Activated CD4-positive, CD25-positive, alpha-beta regulatory T cell treated with anti-CD3 and anti-CD28 coated beads, Interleukin-2, amount 50 U/mL, for 16 hours (primary cell): ENCODE measurements around the gene FAM241B.

Experiments
- DNase-seq: peaks from one replicate; pipeline ENCODE4 v3.0.0-alpha.2; 2020; ENCODE audit warnings: low read depth, low spot score

The FAM241B gene

DNA sequence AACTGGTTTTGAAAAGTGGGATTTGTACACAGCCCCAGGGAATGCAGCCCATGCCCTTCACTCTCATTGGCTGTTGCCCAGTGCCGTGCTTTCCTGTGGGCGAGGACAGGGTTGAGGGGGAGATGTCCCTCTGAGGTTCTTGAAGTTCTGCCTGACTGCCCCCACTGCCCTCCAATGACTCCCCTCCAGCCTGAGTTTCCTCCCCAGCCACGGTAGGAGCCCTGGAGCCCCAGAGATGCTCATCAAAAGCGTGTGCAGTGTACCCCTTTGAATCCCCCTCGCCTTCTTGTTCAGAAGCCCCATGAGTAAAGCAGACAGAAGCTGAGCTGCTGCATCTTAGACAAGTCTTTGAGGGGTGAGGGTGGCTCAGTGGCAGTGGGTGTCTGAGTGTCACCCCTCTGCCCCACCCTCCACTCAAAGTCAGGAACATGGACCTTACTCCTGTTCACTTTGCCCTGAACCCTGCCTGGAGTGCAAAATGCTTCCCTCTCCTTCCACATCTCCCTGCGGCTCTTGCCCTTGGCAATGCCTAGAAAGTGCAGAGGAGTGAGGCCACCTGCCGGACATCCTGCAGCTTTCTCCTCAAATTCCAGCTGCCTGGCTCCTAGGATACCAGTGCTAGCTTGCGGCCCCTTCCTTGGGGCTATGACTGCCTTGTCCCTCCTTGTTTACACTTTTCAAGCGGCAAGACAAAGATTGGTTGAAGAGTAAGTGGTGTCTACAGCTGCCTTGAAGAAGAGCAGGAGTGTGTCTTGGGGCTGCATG is 19.9 kb downstream of the FAM241B start:
- DNase-seq = no peak

DNA sequence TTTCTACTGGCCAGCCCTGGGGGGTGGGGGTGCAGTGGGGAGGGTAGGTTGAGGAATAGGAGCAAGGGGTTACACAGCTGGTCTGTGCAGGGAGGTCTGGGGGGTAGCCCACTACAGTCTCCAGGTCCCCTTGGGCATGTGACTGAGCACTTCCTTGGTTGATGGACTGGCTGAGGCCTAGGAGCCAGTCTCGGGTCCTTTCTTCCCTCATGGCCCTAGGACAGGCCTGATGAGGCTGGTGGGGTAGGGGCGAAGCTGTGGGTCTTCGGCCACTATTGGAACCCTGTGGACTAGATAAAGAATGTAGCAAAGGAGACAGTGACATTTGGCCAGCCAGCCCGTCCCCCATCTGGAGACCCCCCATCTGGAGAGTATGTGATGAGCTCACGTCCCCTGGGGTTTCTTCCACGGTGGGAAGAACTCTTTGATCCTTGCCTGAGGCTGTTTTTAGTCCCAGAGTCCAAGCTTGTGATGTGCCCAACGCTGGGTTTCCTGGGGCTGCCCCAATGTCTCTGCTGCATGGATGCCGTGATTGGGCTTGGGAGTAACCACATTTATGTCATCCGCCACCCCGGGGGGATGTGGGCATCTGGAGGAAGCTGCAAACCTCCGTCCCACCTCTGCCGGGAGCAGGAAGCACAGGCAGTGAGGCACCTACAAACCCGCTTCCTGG is 20.7 kb downstream of the FAM241B start:
- no peak for DNase-seq

DNA sequence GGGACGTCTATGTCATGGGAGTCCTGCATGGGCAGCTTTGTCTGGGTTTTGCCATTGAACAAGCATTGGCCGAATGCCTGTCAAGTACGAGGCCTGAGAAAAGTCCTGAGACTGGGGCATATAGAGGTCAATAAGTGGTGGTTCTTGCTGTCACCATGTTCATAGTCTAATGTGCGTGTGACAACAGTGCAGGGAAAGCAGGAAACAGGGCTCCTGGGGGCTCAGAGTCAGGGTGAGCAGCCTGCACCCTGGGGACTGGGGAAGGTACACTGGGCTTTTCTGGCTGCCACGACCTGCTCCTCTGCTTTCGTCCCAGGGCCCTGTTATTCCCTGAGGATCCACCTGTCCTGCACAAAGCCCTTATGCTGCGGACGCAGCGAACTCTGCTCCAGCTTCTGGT is 21.3 kb downstream of the FAM241B start:
- DNase-seq = no peak

DNA sequence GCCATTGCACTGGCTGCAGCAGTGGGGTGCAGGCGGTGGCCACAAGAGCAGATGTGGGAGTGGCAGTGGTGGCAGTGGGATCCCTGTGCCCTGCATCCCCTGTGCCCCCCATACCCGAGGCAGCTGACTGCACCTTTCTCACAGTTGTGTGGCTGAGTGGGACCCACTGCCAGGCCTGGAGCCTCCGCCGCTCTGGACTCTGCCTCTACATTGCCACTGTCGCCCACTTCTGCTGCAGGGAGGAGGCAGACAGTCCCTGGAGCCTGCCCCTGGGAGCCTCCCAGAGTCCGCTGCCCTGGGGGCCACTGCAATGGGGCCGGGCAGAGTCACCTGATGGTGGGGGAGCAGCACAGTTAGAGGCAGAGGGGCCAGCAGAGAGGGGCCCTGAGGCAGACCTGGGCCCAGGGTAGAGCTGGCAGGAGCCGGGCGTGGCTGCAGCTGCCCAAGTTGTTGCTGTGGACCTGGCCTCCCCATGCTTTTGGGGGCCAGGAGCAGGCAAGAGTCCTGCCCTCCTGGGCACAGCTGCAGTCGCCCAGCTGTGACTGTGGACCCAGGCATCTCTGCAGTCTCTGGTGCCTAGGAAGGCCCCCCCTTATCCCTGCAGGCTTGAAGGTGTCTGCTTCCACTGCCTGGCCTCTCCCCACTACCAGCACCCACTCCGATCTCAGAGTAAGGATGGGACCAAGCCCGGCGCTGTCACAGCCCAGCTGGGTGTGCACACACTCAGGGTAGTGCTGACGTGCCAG is 22.2 kb downstream of the FAM241B start:
- DNase-seq = no peak

DNA sequence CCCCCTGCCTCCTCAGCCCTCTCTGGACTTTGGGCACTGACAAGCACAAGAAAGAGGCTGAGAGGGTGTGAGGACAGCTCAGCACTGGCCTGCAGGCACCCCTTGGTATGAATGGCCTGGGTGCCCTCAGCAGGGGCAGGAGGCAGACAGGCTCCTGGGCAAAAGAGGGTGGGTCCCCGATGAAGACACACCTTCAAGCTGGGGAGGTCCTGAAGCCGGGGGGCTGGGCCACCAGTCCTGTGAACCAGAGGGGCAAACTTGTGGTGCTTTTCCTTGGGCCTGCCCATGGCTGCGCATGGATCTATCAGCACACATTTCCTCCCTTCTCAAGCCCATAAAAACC is 22.8 kb downstream of the FAM241B start:
- DNase-seq = no peak

DNA sequence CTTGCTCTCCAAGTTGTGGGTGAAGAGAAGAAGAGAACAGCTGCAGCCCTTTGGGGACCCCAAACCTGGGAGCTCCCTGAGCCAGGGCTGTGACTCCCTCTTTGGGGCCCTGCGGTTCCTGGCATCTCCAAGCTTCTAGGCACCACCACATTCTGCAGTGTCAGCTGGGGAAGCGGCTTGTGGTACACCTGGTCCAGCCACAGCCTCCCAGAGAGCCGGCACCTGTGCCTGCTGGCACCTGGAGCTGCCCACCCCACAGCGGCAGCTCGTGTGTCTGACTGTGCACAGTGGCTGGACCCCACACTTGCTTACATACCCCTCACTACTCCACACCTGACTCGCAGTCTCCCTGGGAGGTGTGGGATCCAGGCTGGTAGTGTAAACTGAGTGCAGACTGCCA is 23.5 kb downstream of the FAM241B start:
- no peak for DNase-seq

DNA sequence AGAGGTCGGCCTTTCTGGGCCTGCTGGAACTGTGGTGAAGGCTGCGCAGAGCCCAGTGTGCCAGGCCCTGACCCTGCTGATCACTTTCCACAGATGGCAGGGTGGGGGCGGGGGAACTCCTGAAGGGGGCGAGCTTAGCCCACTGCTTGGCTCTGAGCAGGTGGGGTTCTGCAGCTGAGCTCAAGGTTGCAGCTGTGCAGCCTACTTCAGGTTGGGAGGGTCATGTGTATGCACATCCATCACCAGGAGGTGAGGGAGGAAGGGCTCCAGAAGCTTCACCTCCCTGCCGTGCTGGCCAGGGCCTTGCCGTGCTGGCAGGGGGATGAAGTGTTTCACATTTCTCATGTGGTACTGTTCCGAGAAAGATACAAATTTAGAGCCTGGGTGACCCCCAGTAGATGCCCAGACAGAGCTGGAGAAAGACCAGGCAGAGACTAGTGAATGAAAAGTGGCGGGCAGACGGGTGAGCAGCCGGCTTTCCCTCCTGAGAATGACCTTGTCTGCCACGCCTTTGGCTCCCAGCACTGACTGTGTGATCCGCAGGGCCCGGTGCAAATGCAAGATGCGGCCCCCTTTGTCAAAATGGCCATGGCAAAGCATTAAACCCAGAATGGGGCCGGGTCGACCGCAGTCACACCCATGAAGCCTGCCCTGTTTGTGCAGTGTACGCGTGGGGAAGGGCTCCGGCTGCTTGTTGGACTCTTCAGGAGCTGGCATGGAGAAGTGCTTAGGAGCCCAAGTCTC is 25.2 kb downstream of the FAM241B start:
- no peak for DNase-seq

DNA sequence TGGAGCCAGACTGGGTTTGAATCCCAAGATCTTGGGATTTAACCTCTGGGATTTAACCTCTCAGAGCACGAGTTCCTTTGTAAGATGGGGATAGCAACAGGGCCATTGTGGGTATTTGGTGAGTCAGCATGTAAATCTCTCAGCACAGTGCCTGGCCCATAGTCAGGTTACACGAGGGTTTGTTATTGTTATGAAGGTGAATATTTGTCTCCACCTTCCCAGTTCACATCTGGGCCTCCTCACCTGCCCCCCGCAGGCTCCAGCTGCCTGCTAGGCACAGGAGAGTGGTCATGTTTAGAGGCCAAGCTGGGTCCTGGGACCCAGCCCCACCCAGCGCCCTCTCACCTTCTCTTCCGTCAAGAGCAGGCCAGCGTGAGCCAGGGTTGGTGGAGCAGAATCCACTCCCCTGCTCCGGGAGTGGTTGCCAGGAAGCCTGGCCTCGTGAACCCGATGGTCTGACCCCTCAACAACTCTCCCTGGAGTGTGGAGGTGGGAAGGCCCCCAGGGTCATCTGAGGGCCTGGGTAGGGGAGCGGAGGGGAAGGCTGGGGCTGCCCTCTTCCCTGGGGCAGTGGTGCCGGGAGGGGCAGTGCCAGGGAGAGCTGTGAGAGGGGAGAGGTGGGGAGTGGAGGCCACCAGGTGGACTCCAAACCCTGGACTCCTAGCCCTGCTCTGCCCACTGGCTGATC is 26.0 kb downstream of the FAM241B start:
- no peak for DNase-seq

DNA sequence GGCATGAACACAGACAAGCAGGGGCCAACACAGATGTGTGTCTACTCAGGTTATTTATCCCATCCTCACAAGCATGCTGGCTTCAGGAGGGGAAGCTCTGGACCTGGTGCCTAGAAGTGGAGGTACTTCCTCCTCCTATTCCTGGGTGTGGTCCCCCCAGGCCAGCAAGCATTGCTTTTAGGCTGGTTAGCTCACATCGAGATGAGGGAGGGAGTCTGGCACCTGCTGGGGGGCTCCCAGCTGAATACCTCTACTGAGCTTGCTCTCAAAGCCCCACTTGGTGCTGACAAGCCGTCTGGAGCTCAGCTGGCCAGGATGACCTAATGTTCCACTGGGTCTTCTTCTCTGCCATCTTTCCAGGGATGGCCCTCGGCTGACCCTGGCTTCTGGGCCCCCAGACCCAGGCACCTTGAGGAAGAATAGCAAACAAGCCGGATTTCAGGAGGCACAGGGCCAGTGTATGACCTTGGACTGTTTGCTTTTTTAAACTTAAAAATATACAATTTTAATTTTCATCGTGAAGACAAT is 26.8 kb downstream of the FAM241B start:
- no peak for DNase-seq

DNA sequence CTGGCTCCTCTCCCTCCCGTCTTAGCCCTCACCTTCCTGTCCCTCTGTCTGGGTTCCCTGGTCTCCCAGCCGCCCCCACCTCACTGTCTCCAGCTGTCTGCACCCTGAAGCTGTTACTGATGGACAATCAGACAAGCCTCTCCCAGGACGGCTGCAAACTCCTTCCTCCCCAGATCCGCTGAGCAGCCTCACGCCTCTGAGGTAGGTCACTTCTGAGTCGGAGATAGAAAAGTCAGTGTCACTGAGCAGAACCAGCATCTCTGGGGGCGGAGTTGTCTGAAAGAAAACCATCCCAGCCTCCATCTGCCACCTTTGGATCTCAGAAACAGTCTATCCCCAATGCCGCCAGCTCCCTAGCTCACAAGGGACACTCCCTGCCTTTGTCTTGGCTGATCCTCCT is 27.4 kb downstream of the FAM241B start:
- DNase-seq = no peak

DNA sequence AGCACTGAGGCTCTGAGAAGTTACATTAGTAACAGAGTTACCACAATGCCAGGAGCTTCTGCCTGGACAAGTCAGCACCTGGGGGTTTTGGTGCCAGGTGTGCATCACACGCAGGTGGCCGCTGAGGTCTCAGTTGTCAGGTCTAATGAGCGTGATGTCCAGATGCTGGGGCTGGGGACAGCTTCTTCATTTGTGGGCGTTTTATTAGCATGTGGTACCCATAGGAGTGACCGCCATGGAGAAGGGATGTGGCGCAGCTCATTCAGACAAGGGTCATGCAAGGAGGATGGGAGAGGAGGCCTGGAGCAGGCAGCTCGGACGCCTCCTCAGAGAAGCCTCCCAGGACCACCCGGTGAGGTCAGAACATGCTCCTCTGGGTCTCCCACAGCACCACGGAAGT is 27.8 kb downstream of the FAM241B start:
- no peak for DNase-seq

DNA sequence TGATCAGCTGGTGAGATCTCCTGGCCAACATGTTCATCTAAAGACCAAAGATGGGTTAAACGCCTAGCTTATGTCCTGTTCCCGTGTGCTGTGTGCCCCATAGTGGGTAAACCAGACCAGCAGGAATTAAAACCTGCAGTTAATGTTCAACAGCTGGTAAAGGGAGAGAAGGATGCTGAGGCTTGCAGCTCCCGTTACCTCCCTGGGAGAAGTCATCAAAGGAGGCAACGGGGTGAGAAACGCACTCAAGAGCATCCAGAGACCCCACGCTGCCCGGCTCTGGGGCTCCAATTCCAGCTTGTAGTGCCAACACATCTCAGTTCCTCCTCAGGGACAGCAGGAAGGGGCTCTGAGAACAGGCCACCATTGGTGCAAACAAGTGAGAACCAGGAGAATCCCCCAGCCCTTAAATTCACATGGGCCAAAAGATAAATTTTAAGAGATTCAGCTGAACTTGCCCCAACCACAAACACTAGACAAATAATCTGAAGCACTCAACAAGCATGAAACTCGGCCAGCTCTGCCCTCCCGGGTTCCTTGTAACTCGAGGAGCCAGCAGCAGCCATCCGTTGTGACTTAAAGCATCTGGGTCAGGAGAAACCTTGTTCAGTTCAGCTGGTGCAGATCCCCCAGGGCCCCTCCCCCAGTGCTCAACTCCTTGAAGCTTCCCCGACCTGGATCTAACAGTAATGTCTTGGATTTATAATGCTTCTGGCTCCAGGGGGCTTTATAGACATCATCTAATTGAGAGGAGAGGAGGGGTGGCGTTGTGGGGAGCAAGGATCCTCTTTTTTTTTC is 29.4 kb downstream of the FAM241B start:
- DNase-seq = no peak

- DNase-seq = no peak
Measured at GRCh38 chr10:69660296-69660695, 30.2 kb downstream of the FAM241B start.

DNA sequence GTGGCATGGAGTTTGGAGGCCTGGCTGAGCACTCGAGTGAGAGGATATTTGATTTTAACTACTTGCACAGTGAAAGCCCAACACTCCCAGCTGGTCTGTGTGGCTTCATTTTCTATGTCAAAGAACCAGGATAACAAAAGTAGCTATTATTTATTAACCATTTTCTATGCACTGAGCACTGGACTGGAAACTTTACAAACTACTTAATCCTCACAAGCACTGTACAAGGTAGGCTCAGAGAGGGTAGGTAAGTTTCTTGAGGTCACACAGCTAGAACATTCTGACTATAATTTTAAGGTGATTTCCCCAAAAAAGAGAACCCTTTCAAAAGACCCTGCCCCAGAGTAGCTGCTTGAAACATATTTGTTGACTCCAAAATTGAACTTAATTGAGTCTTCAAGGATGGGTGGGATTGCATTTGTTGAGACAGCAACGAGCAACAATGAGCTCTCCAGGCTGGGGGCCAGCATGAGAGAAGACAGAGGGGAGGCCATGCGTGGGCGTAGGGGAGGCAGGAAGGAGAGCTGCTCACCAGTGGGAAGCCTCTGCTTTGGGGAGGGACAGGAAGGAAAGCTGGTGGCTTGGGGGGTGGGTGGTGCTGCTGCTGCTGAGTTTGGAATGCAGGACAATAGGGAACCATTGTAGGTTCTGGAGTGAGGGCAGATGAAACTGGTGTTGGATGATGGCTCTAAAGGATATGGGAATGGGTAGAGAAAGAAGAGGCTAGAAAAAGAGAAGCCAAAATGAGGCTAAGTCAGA is 31.5 kb downstream of the FAM241B start:
- DNase-seq = no peak

DNA sequence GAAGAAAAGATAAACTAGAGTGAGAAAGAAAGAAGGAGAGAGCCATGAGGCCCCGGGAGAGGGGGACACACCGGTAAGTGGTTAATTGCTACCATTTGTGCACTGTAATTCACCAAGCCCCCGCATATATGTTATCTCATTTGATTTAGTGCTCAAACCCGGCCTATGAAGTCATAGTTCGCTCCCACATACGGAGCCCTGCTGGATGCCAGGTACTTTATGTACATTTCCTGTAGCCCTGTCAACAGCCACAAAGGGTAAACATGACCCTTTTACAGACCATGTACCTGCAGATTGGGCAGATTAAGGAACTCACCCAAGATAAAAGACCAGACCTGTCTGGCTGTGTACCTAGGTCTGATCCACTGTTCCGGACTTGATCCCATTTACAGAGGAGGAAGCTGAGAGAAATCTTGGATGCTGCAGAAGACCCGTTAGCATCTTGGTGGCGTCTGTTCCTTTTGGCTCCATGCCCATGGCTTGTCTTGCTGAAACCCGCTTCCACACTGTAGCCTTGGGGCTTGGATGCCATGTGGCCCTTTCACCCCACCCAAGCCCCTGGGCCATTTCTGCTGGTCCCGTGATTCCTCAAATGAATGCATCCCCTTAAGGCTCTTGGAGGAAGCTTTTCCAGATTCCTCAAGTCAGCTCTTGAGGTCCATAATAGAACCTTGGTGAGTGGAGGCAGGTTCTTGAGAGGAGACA is 32.3 kb downstream of the FAM241B start:
- DNase-seq = no peak

- no peak for DNase-seq
Measured at GRCh38 chr10:69662901-69663300, 32.9 kb downstream of the FAM241B start.

- DNase-seq = no peak
Measured at GRCh38 chr10:69663369-69663947, 33.4 kb downstream of the FAM241B start.

DNA sequence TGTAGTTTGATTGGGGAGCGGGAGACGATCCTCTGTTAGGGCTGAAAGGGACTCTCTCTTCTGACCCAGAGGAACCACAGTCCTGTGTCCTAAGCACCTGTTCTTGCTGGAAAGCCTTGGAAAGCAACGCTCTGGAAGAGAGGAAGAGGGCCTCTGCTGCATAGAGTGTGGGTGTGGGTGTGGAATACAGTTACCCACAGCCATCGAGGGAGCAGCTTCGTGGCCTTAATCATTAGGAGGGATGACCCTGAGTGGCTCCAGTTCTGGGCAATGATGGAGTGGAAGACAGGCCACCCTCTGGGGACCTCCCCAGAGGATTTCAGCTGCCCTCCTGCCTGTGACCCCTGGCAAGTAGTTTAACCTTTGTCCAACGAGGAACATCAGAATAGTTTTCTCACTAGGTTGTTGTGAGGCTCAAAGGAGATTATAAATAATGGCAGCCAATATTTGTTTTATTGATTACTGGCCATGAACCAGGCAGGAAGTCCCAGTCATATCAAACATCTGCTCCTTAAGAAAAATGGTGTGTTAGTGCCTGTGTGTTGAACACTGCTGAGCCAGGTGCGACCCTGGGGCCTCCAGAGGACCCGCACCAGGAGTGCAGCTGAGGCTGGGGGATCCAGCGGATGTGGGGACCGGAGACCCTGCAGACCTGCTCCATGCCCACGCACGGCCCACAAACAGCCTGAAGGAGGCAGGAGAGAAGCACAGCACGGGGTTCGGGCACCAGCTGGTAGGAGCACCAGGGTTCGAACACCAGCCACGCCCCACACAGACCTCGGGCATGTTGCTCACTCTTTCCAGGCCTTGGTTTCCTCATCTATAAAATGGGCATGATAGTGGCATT is 35.6 kb downstream of the FAM241B start:
- DNase-seq = no peak
